Esophagus muscularis mucosa (tissue), 4 donors: Measurements from ENCODE around the gene RASD1. TPM values are rescaled to one million over a fixed set of nuclear protein-coding genes. Genes with fewer than 3 reads are reported as not detected.
"Not testable (repeated sequence)": the region's sequence is repeated elsewhere in the genome, so short reads cannot be mapped to it uniquely, and the experiment has no call there.

Experiments
- DNase-seq: peaks from one replicate; pipeline ENCODE4 v3.0.0-alpha.2; 2017; ENCODE audit errors: extremely low spot score
- H3K27ac ChIP-seq, 4 donors: fragments of 200-600 bp; sonication (generic); replicated peaks in 1 of 4; 1 replicate in 3 of 4; 2 replicates in 1 of 4; pipeline ENCODE4 v1.5.1; 2016 to 2019; ENCODE audit warnings: mild to moderate bottlenecking in 1 of 4
- H3K27me3 ChIP-seq, 4 donors: fragments of 200-600 bp; sonication (generic); one replicate each; pipeline versions ENCODE4 v1.5.1 to v1.6.0; 2016 to 2019
- H3K36me3 ChIP-seq, 4 donors: fragments of 200-600 bp; sonication (generic); one replicate each; pipeline ENCODE4 v1.5.1; 2016 to 2019
- H3K4me1 ChIP-seq, 4 donors: fragments of 200-600 bp; sonication (generic); one replicate each; pipeline ENCODE4 v1.5.1; 2016 to 2019
- H3K4me3 ChIP-seq, 4 donors: fragments of 200-600 bp; sonication (generic); 1 replicate in 2 of 4; 2 replicates in 2 of 4; pipeline ENCODE4 v1.5.1; 2016 to 2019; ENCODE audit warnings: mild to moderate bottlenecking in 4 of 4, moderate library complexity in 1 of 4
- H3K9me3 ChIP-seq, 4 donors: fragments of 200-600 bp; sonication (generic); 1 replicate in 3 of 4; 2 replicates in 1 of 4; pipeline ENCODE4 v1.5.1; 2016 to 2019
- CTCF ChIP-seq, 3 experiments: fragments of 200-600 bp in 2 of 3; fragments of 450-650 bp in 1 of 3; sonication (generic) in 2 of 3; IDR thresholded peaks; one replicate each; pipeline ENCODE4 v1.5.1; 2017 to 2019; ENCODE audit warnings: antibody characterized with exemption in 3 of 3, mild to moderate bottlenecking in 2 of 3, moderate library complexity in 1 of 3
- EP300 ChIP-seq: sonication (generic); formaldehyde crosslinking; IDR thresholded peaks from one replicate; pipeline ENCODE4 v1.6.1; 2017; ENCODE audit warnings: antibody characterized with exemption
- POLR2A ChIP-seq: fragments of 450-650 bp; IDR thresholded peaks from one replicate; pipeline ENCODE4 v1.6.1; 2017; ENCODE audit warnings: antibody characterized with exemption, moderate library complexity, mild to moderate bottlenecking, low read depth
- POLR2AphosphoS5 ChIP-seq, 2 donors: sonication (generic); formaldehyde crosslinking; IDR thresholded peaks; one replicate each; pipeline ENCODE4 v1.6.1; 2017; ENCODE audit warnings: antibody characterized with exemption in 2 of 2
- WGBS: methylation state at CpG from one replicate; pipeline ENCODE4 v1.1.5; 2018; 5-methylcytosine and 5-hydroxymethylcytosine counted together
- intact Hi-C: fragments of 100-400 bp; cut with DNase I; formaldehyde crosslinking; loops from one replicate; pipeline ENCODE4 v1.15.1; 2023
- total RNA-seq, 4 donors: library from RNA; depleted of rRNA; stranded (reverse); fragments of >200 nt; gene quantifications; one replicate each; pipeline versions ENCODE4 v1.1.0 to v1.2.1, GENCODE V29; 2016

Gene RASD1
- total RNA-seq, 4 donors from 2014 or later: 5.0 to 17.9 (median 13.3) TPM

- Histone ChIP-seq H3K27ac (no peak overlapping the region), H3K27me3 (peaks cover 0 to 16% (median 0%) of the 10 kb centered on the region in 4 donors), H3K36me3 (no peaks in the 10 kb centered on the region), H3K9me3 (no peaks in the 10 kb centered on the region), H3K4me3 (no peak overlapping the region), H3K4me1 (no peaks in the 10 kb centered on the region)
- intact Hi-C loops: no loop called here
- no peak for DNase-seq
- WGBS: 92% methylated on average over 2 of the region's 4 CpGs
- no peak for TF ChIP-seq POLR2A
- no peak for TF ChIP-seq POLR2AphosphoS5 (IDR thresholded peaks at IDR 0.05)
- no peak for TF ChIP-seq EP300
- TF ChIP-seq CTCF (IDR thresholded peaks at IDR 0.05): no peak
Observed at GRCh38 chr17:17455173-17455572, 41.0 kb downstream of the RASD1 start.

GRCh38 chr17:17454700-17455099 is 41.5 kb downstream of the RASD1 start:
- 42% methylated on average over 1 of the region's 1 CpG for WGBS
- DNase-seq, intact Hi-C loops, H3K9me3 ChIP-seq, H3K36me3 ChIP-seq, H3K4me3 ChIP-seq, H3K27ac ChIP-seq, H3K4me1 ChIP-seq: not testable (repeated sequence)
- H3K27me3 ChIP-seq: peaks cover 0 to 16% (median 0%) of the 10 kb centered on the region in 4 donors

- no peaks in the 10 kb centered on the region for H3K4me1 ChIP-seq
- no peak overlapping the region for H3K27ac ChIP-seq
- intact Hi-C loops: no loop called here
- no peaks in the 10 kb centered on the region for H3K9me3 ChIP-seq
- TF ChIP-seq POLR2AphosphoS5 (IDR thresholded peaks at IDR 0.05): no peak
- no peak for TF ChIP-seq EP300
- no peak for TF ChIP-seq CTCF (IDR thresholded peaks at IDR 0.05)
- TF ChIP-seq POLR2A: no peak
- peaks cover 0 to 16% (median 0%) of the 10 kb centered on the region in 4 donors for H3K27me3 ChIP-seq
- 100% methylated on average over 1 of the region's 1 CpG for WGBS
- no peak overlapping the region for H3K4me3 ChIP-seq
- no peaks in the 10 kb centered on the region for H3K36me3 ChIP-seq
- no peak for DNase-seq
Observed at GRCh38 chr17:17454276-17454675, 41.9 kb downstream of the RASD1 start.

GRCh38 chr17:17453088-17453487 is 43.1 kb downstream of the RASD1 start:
- Histone ChIP-seq H3K27ac (no peak overlapping the region), H3K27me3 (peaks cover 0 to 16% (median 0%) of the 10 kb centered on the region in 4 donors), H3K4me1 (no peaks in the 10 kb centered on the region), H3K36me3 (no peaks in the 10 kb centered on the region), H3K4me3 (no peak overlapping the region), H3K9me3 (no peaks in the 10 kb centered on the region)
- intact Hi-C loops: no loop called here
- no peak for DNase-seq
- WGBS: 72% methylated on average over 9 of the region's 9 CpGs
- TF ChIP-seq POLR2A (no peak), EP300 (no peak), CTCF (IDR thresholded peaks at IDR 0.05) (no peak), POLR2AphosphoS5 (IDR thresholded peaks at IDR 0.05) (no peak)

- no peak for DNase-seq
- WGBS: 73% methylated on average over 2 of the region's 4 CpGs
- Histone ChIP-seq H3K36me3 (no peaks in the 10 kb centered on the region), H3K9me3 (no peaks in the 10 kb centered on the region), H3K27me3 (peaks cover 0 to 14% (median 0%) of the 10 kb centered on the region in 4 donors), H3K4me3 (no peak overlapping the region), H3K27ac (no peak overlapping the region), H3K4me1 (peaks cover 0 to 11% (median 2%) of the 10 kb centered on the region in 4 donors)
- intact Hi-C loops: no loop called here
- TF ChIP-seq POLR2A: no peak
- no peak for TF ChIP-seq POLR2AphosphoS5 (IDR thresholded peaks at IDR 0.05)
- no peak for TF ChIP-seq EP300
- TF ChIP-seq CTCF (IDR thresholded peaks at IDR 0.05): no peak
Observed at GRCh38 chr17:17448723-17449122, 47.5 kb downstream of the RASD1 start.
